NCI-H1417 (cell line): ENCODE results near the gene HES5.
"Not testable (repeated sequence)": the region's sequence is repeated elsewhere in the genome, so short reads cannot be mapped to it uniquely, and the experiment has no call there.

Experiments
- DNase-seq, 3 experiments: peaks; one replicate each; lab custom pipeline; 2025; lab: John Stamatoyannopoulos, UW

The HES5 gene

DNA sequence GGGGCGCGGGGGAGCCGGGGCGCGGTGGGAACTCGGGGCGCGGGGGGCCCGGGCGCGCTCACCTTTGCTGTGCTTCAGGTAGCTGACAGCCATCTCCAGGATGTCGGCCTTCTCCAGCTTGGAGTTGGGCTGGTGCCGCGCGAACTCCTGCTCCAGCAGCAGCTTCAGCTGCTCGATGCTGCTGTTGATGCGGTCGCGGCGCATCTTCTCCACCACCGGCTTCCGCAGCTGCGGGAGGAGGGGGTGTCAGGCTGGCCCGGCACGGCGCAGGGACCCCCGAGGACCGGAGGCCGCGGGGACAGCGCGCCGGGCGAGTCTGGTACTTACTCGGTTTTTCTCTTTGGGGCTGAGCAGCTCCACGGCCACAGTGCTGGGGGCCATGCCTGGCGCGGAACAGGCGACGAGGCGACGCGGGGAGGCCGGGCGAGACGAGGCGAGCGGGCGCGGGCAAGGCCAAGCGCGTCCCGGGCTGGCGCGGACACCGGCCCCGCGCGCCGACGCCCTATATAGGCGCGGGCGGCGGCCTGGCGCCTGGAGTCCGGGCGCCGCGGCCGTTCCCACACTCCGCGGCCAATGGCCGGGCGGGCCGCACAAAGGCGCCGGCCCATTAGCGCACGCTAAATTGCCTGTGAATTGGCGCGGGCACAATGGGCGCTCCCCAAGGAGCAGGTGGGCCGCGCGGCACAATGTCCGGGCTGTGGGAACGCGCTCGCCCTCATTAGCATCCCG, at the start of gene HES5:
TSS of gene HES5 (minus strand) at position 480 of the 729 bp plus-strand sequence. CDS start at position 381, 99 bp downstream.
- peak; percentile 78 to 83 (median 81) for DNase-seq

GRCh38 chr1:2578758-2579118, 48.7 kb upstream of the HES5 start:
- DNase-seq = no peak

DNA sequence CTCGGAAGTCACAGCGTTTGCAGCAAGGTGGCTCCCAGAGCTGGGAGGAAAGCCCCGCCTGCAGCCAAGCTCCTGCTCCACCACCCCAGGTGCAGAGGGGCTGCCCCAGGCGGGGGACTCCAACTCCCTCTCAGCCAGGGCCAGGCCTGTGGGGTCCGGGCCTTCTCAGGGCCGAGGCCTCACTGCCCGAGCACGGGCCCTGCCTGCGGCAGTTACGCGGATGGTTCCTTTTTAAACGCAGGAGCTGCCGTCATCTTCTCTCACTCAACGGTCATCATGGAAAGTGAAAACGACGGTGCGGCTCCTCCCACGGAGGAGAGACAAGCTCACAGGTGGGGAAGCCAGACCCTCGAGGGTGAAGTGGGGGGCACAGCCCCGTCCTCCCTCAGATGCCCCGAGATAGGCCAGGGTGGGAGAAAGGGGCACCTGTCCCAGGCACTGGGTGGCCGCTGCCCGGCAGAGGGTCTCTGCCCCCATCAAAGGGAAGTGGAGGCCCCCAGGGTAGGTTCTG, 47.6 kb upstream of the HES5 start:
- not testable (repeated sequence) for DNase-seq

- no peak for DNase-seq
Measured at GRCh38 chr1:2575801-2576663, 46.0 kb upstream of the HES5 start.

DNA sequence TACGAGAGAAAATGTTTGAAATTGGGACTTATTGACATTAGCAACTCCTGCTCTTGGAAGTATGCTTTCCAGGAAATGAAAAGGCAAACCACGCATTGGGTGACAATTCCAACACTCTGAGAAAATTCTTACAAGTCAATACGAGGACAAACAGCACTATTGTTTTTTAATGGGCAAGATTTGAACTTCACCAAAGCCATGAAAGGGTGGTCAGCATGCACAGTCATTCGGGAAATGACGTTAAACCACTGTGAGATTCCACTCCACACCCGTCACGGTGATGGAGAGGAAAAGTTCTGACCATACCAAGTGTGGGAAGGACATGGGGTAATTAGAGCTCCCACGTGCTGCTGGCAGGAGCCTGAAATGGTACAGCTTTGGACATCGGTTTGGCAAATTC, 44.3 kb upstream of the HES5 start:
- DNase-seq = no peak

GRCh38 chr1:2573250-2573920, 43.3 kb upstream of the HES5 start:
- no peak for DNase-seq

DNA sequence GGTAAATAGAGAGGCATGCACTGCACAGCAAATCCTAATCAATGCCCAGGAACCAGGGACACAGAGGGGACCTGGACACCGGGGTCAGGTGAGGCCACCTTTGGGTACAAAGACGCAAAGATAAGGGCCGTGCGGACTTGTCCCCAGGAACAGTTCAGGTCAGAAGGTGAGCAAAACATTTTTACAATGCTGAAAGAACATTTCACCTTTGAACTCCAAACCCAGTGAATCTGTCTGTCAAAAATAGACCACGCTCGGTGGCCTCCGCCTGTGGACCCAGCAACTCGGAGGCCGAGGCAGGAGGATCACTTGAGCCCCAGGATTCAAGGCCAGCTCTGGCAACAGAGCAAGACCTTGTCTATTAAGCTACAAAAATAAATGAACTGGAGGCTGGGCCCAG, 41.3 kb upstream of the HES5 start:
- DNase-seq = no peak

- DNase-seq = no peak
Measured at GRCh38 chr1:2570332-2570731, 40.3 kb upstream of the HES5 start.

- not testable (repeated sequence) for DNase-seq
Measured at GRCh38 chr1:2569703-2570102, 39.6 kb upstream of the HES5 start.

DNA sequence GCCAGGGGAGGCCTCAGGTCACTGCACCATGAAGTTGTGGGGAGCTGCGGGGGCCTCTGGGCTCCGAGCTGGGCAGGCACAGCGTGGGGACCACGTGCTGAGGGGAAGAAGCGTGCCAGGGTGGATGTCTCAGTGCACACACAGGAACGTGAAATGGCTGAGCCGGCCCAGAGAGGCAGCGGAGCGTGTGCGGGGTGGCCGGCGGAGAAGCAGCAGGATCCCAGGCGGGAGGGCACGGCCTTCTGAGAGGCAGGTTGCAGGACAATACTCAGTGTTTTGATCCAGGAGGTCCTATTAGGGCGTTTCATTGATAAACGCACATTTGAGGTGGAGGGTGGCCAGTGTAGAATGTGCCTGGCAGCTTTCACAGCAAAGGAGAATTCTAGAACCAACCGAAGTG, 39.0 kb upstream of the HES5 start:
- DNase-seq = no peak

GRCh38 chr1:2568187-2568816, 38.2 kb upstream of the HES5 start:
- DNase-seq = peak in 1 of 3 experiments; percentile 45

DNA sequence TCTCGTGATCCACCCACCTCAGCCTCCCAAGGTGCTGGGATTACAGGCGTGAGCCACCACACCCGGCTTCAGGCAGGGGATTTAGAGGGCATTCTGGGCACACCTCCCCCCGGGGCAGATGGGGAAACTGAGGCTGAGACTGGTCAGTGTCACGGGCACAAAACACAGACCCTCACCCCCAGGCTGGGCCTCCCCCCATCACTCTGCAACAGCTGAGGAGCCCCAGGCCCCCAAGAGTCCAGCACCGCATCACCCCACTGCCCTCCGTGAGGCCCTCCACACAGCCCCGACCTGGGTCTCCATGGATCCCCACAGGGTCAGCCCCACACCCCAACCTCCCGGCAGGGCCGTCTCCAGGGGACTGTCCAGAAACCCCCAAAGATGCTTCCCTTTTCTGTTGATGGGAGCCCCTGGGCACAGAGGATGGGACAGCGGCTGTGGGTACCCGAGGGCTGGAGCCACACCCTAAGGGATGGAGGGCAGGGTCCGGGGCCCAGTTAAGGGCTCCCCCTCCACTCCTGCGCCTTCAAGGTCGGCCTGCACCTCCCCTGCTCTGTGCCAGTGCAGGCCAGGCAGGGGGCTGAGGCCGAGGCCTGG, 37.1 kb upstream of the HES5 start:
- DNase-seq = no peak

DNA sequence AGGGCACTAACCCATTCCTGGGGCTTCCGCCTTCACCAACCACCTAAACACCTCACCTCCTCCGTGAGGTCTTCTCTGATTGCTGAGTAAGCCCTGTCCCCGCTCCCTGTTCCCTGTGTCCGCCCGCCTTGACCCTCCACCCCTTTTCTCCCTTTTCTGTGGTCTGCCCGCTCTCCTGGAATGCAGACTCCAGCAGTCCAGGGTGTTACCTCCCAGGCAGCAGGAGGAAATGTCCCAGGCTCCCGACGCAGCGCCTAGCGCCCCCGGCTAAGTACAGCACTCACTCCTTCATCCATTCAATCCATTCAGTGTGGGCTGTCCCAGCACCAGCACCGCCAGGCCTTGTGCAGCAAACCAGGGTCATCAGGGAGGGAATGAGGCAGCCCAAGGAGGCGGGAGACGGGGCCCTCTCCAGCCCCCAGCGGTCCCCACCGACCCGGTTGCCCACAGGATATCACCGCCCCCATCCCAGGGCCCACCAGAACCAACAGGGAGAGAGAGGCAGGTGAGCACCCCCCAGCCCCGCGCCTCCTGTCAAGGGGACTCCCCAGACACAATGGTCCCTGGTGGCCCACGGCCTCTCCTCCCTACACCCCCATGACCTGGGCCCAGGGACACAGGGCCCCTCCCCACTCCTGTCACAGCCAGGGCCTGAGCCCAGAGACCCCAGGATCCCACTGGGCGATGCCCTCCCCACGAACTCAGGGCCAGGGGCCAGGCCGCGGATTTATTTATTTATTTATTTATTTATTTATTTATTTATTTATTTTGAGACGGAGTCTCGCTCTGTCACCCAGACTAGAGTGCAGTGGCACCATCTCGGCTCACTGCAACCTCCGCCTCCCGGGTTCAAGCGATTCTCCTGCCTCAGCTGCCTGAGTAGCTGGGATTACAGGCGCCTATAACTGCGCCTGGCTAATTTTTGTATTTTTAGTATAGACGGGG, 36.3 kb upstream of the HES5 start:
- no peak for DNase-seq

DNA sequence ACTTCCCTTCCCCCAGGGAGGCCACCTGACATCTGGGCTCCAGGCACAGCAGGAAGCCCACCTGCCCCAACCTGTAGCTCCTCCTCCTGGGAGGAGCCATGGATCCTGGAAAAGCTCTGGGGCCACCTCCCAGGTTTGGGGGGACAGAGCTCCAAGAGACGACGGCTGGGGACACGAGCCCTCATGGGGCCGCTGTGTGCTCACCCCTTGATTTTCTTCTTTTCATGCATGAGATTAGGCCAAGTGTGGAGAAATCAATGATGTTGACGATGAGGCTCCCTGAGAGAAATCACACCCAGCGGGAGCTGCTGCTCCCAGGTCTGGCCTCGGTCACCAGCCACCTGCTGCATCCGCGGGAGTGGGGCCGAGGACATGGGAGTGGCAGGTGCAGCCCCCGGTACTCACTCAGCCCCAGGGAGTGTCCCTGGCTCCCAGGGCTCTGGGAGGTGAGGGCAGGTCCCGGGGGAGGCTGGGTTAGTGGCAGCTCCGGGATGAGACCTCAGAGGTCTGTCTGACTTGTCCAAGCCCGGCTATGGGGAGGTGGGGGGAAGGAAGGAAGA, 34.8 kb upstream of the HES5 start:
- DNase-seq = peak; percentile 40 to 74 (median 68)

GRCh38 chr1:2564006-2564814, 34.1 kb upstream of the HES5 start:
- DNase-seq = no peak

GRCh38 chr1:2563205-2563604, 33.1 kb upstream of the HES5 start:
- DNase-seq = no peak

- DNase-seq = no peak
Measured at GRCh38 chr1:2561898-2562895, 32.1 kb upstream of the HES5 start.

GRCh38 chr1:2561446-2561845, 31.4 kb upstream of the HES5 start:
- DNase-seq = peak in 2 of 3 experiments; percentile 32 to 36
